BJ (cell line): ENCODE data around the gene SAP25. TPM values are rescaled to one million over a fixed set of nuclear protein-coding genes. Genes with fewer than 3 reads are reported as not detected.

Experiments used
- CTCF ChIA-PET: fragments of 350-600 bp; formaldehyde crosslinking; extraction: SDS; loops from one replicate; lab custom pipeline; 2021; ENCODE audit warnings: antibody characterized with exemption, inconsistent platforms; lab: Yijun Ruan, JAX
- POLR2A ChIA-PET: fragments of 300-600 bp; sonication (Branson Sonifier 250); formaldehyde crosslinking; extraction: SDS; loops from one replicate; lab custom pipeline; 2021; ENCODE audit warnings: antibody characterized with exemption; lab: Charles Lee
- DNase-seq: peaks from one replicate; pipeline ENCODE4 v3.0.0-alpha.2; 2011; ENCODE audit warnings: low read depth
- H3K27me3 ChIP-seq: 2 replicates; pipeline ENCODE4 v1.6.0; 2011; ENCODE audit warnings: low read length; ENCODE audit not compliant: control insufficient read depth, insufficient read depth
- H3K36me3 ChIP-seq: 2 replicates; pipeline ENCODE4 v1.5.1; 2011; ENCODE audit warnings: low read length; ENCODE audit not compliant: control insufficient read depth, insufficient read depth
- H3K4me3 ChIP-seq: 2 replicates; pipeline ENCODE4 v1.5.1; 2011; ENCODE audit warnings: low read depth, mild to moderate bottlenecking, control low read depth, low read length
- CTCF ChIP-seq: IDR thresholded peaks from 2 replicates; pipeline ENCODE4 v1.5.1; 2011; ENCODE audit warnings: low read depth, mild to moderate bottlenecking, control low read depth, inconsistent platforms, low read length, moderate library complexity; ENCODE audit not compliant: insufficient read depth
- polyA plus RNA-seq: library from polyadenylated mRNA; depleted of rRNA; stranded (reverse); fragments of >200 nt; gene quantifications from 2 replicates; pipeline ENCODE4 v1.2.3, GENCODE V29; 2011

SAP25 gene
- polyA plus RNA-seq, 1 experiment: 0.34 TPM

GRCh38 chr7:100562195-100563099 lies 11.3 kb downstream of the SAP25 start:
- no peak for DNase-seq
- TF ChIP-seq CTCF: no peak
- Histone ChIP-seq H3K27me3 (no peaks in the 10 kb centered on the region), H3K4me3 (no peak overlapping the region), H3K36me3 (no peaks in the 10 kb centered on the region)
- ChIA-PET CTCF (interaction anchor here (1.0 to 15.0 kb wide), 15 partner anchors 7 to 288 kb away, joined by 3 to 162 read pairs (median 6); partner anchors contain the start of genes GIGYF1 and PCOLCE), POLR2A (interaction anchor here (0.6 kb wide), 1 partner anchor 92 kb away, joined by 3 read pairs; no protein-coding TSS in a partner anchor)

GRCh38 chr7:100561491-100562194 lies 12.1 kb downstream of the SAP25 start:
- no peak overlapping the region for H3K4me3 ChIP-seq
- ChIA-PET POLR2A (no interaction called here), CTCF (interaction anchor here (1.0 to 15.0 kb wide), 7 partner anchors 13 to 164 kb away, joined by 3 to 162 read pairs (median 6); partner anchors contain the start of gene GIGYF1)
- DNase-seq: no peak
- H3K36me3 ChIP-seq: no peaks in the 10 kb centered on the region
- H3K27me3 ChIP-seq: no peaks in the 10 kb centered on the region
- no peak for TF ChIP-seq CTCF

- H3K36me3 ChIP-seq: no peaks in the 10 kb centered on the region
- ChIA-PET CTCF (interaction anchor here (0.6 to 15.0 kb wide), 29 partner anchors 10 to 293 kb away, joined by 3 to 162 read pairs (median 8); partner anchors contain the start of genes FBXO24, GIGYF1, LRCH4 and NYAP1), POLR2A (interaction anchor here (0.7 kb wide), 1 partner anchor 88 kb away, joined by 16 read pairs; no protein-coding TSS in a partner anchor)
- TF ChIP-seq CTCF: no peak
- no peak for DNase-seq
- no peak overlapping the region for H3K4me3 ChIP-seq
- H3K27me3 ChIP-seq: no peaks in the 10 kb centered on the region
These were observed 14.6 kb downstream of the SAP25 start for GRCh38 chr7:100559127-100559526.

- CTCF ChIA-PET: interaction anchor here (0.9 to 15.0 kb wide), 6 partner anchors 8 to 134 kb away, joined by 4 to 162 read pairs (median 14); partner anchors contain the start of gene GIGYF1
- POLR2A ChIA-PET: no interaction called here
- H3K36me3 ChIP-seq: no peaks in the 10 kb centered on the region
These were observed 17.2 kb downstream of the SAP25 start for GRCh38 chr7:100556541-100556940.

More at GRCh38 chr7:100556541-100556940, 17.2 kb downstream of the SAP25 start:
- DNase-seq: no peak
- Histone ChIP-seq H3K4me3 (no peak overlapping the region), H3K27me3 (no peaks in the 10 kb centered on the region)
- TF ChIP-seq CTCF: no peak
